AG04449 (cell line): Measurements from ENCODE around the gene TRMT6.

Experiments
- CTCF ChIA-PET: fragments of 350-600 bp; formaldehyde crosslinking; extraction: SDS; loops from one replicate; lab custom pipeline; 2021; ENCODE audit warnings: antibody characterized with exemption; lab: Yijun Ruan, JAX
- POLR2A ChIA-PET: fragments of 400-600, 350-600 bp; formaldehyde crosslinking; extraction: SDS; loops from one replicate; lab custom pipeline; 2020; ENCODE audit warnings: antibody characterized with exemption, inconsistent platforms; lab: Yijun Ruan, JAX
- DNase-seq: peaks from one replicate; pipeline ENCODE4 v3.0.0-alpha.2; 2010; ENCODE audit warnings: low read depth, low spot score
- H3K4me3 ChIP-seq: 2 replicates; pipeline ENCODE4 v1.5.1; 2011; ENCODE audit warnings: low read depth, mild to moderate bottlenecking, control low read depth, low read length
- CTCF ChIP-seq: IDR thresholded peaks from one replicate; pipeline ENCODE4 v1.5.1; 2011; ENCODE audit warnings: mild to moderate bottlenecking, moderate library complexity, low read length, control low read depth, inconsistent platforms; ENCODE audit not compliant: insufficient read depth; ENCODE audit errors: missing control alignments

TRMT6 gene

GRCh38 chr20:5888041-5888440 is 62.3 kb downstream of the TRMT6 start:
- CTCF ChIA-PET, result no interaction called here
- POLR2A ChIA-PET, result no interaction called here
- DNase-seq, result no peak
- no peak for TF ChIP-seq CTCF
- H3K4me3 ChIP-seq, result no peak overlapping the region

- ChIA-PET CTCF (no interaction called here), POLR2A (no interaction called here)
- H3K4me3 ChIP-seq, result no peak overlapping the region
- no peak for DNase-seq
- no peak for TF ChIP-seq CTCF
These were observed 62.9 kb downstream of the TRMT6 start for GRCh38 chr20:5887386-5887785.
